Posterior vena cava (tissue), 2 donors: ENCODE data around the gene KCNMA1. TPM values are rescaled to one million over a fixed set of nuclear protein-coding genes. Genes with fewer than 3 reads are reported as not detected.
"Not testable (repeated sequence)": the region's sequence is repeated elsewhere in the genome, so short reads cannot be mapped to it uniquely, and the experiment has no call there.

Experiments used
- DNase-seq: peaks from one replicate; pipeline ENCODE4 v3.0.0-alpha.2; 2020; ENCODE audit warnings: low spot score
- intact Hi-C, 2 donors: fragments of 100-400 bp; cut with DNase I; formaldehyde crosslinking; loops; one replicate each; pipeline versions ENCODE4 v1.14.1 to v1.14.2; 2022 to 2023
- total RNA-seq, 2 donors: library from RNA; stranded (reverse); fragmentation: NEBNext Ultra II Directional; extraction: Animal tissue kit (Norgen Biotek cat#: 25700); gene quantifications; one replicate each; pipeline ENCODE4 v1.2.1, GENCODE V29; 2021
- donor health status: DM: yes; HTN: yes; CAD: no.
- donor health status: DM: yes; HTN: yes; CAD: no.

The KCNMA1 gene
- total RNA-seq, 2 donors from 2014 or later, result 99.7 to 117 TPM

DNA sequence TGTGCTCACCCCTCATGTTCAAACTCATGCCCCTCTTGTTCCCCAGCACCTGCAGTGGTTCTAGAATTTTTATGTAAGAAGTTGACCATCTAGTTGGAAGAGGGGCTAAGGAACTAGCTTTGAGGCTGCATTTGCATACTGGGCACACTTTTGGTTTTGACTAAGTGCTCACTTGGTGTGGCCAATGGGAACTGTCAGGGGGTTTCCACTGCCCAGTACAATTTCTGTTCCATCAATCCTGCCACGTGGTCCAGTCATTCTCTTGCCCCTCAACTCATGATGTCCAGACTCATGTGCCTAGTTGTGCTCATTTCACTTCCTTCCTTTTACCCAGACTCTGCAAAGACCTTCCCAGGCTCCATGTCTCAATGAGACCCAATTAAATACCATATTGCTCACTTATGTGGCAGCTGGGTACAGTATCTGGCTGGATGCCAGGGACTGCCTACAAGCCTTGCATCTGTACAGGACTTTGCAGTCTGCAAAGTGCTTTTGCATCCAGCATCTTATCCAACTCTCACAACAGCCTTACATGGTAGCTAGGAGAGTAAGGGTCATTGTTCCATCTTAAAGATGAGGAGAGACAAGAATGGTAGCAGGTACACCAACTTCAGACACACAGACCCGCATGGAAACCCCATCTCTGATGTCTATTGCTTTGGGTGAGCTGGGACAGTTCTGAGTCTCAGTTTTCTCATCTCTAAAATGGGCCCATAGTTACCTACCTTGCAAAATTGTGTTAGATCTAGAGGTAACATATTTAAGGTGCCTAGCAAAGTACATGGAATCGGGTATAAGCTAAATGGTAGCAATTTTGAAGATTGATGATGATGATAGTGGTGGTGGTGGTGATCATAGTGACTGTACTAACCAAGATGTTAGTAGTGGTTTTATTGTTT, 30.1 kb upstream of the KCNMA1 start:
- DNase-seq, result no peak
- intact Hi-C loops, result no loop called here

DNA sequence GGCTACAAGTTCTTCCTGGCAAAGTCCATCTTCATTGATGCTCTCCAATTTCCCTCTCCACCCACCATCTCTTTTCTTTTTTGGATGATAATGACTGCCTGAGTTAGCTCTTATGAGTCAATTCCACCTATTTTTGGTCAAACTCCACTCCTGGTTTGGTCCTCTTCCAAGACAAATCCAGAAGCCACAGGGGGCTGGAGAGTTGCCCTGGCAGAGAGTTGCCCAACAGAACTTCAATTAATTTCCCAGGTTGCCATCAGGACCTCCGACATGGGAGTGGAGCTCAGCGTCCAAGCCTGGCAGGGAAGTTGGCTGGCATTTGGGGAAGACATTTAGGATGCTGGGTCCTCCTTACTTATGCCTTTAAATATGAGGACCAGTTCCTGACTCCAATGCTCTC, 29.2 kb upstream of the KCNMA1 start:
- no peak for DNase-seq
- intact Hi-C loops, result no loop called here

DNA sequence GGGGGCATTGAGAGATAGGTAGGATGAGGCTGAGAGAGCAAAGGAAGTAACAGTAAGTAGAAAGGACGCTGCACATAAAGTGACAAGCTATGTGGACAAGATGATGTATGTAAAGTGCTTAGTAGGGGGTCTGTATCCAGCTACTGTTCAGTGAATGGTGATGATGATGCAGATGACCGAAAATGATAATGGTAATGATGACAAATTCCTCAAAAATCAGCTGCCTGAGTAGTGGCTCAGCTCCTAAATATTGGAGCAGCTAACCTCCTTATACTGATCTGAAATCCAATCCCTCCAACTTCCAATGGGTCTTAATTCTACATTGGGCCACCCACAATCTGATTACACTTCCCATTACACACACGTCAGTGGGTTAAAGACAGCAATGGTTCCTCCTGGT, 27.1 kb upstream of the KCNMA1 start:
- intact Hi-C loops, result no loop called here
- no peak for DNase-seq

DNA sequence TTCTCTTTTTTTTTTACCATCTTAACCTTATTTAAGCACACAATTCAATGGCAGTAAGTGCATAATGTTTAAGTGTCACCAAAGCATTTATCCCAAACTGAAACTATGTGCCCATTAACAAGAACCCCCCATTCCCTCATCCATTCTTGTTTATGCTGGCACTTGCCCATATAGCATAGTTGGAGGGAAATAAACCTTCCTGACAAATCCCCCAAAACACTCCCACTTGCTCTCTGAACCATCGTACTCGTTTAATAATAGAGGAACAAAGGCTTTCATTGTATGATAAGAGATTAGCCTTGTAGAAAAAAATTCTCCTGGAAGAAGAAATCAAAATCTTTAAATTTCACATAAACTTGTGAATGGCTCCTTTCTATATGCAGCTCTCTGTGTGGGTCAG, 26.4 kb upstream of the KCNMA1 start:
- DNase-seq, result no peak
- intact Hi-C loops, result no loop called here

DNA sequence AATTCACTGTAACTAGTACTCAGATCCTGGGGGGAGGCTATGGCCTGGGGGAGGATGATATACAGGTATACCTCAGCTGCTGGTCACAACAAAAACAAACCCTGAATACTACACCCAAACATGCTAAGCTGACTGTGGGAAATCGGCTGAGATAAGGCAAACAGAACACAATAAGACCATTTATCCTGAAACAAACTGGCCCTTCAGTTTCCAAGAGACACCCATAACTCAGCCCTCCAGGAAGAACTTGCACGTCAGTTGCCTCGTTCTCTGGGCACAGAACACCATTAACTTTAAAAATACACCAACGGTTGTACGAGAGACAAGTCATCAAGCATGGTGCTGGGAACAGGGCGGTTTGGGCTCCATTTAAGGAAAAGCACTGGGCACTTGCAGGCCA, 24.1 kb upstream of the KCNMA1 start:
- no peak for DNase-seq
- intact Hi-C loops, result no loop called here

DNA sequence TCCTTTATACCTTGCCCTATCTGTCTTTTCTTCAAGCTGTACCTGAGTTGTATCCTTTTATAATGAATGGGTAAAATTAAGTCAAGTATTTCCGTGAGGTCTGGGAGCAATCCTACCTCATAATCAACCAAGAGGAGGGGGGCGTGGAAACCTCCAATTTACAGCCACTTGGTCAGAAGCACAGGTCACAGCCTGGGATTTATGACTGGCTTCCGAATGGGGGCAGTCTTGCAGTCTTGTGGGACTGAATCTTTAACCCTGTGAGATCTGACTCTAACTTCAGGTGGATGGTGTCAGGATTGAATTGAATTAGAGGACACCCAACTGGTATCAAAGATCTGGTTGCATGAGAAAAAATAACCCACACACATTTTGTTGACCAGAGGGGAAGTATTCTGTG, 23.5 kb upstream of the KCNMA1 start:
- DNase-seq, result no peak
- intact Hi-C loops, result no loop called here

DNA sequence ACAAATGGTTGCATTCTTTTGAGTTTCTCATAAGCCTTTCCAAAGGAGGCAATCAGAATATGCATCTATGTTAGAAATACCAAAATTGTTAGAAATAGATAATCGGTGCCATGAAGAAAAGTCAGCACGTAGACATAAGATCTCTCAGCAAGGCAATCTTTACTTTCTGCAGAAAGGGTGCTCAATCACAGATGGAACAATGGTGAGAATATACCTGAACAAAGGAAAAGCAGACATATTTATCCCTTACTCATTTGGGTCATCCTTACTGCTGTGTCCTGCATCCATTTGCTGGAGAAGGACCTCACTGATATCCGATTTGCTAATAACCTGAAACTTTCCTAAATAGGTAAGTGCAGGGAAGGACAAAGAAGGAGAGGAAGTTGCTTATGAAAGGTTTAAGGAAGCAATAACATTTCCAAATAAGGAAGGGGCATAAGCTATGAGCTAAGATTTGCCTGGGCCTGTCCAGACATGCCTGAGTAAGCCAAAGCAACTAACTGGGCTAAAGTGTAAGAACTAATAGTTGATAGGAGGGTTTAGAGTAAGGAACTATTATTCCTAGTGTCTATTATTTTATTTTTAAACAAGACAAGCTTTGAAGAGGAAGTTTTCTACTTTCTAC, 21.6 kb upstream of the KCNMA1 start:
- DNase-seq, intact Hi-C loops: not testable (repeated sequence)

DNA sequence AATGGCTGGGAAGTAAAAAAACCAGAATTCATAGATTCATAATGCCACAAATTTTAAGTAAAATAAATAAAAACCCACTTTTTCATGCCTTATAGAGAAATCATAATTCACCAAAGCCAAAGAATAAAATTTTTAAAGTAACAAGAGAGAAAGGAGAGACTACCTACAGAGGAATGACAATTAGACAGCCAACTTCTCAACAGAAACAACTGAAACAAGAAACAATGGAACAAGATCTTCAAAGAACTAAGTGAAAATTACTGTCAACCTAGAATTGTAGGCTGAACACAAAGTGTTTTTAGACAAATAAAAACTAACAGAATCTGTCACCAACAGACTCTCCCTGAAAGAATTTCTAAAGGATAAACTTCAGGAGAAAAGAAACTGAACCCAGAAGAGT, 15.6 kb upstream of the KCNMA1 start:
- DNase-seq, result no peak
- intact Hi-C loops, result no loop called here

DNA sequence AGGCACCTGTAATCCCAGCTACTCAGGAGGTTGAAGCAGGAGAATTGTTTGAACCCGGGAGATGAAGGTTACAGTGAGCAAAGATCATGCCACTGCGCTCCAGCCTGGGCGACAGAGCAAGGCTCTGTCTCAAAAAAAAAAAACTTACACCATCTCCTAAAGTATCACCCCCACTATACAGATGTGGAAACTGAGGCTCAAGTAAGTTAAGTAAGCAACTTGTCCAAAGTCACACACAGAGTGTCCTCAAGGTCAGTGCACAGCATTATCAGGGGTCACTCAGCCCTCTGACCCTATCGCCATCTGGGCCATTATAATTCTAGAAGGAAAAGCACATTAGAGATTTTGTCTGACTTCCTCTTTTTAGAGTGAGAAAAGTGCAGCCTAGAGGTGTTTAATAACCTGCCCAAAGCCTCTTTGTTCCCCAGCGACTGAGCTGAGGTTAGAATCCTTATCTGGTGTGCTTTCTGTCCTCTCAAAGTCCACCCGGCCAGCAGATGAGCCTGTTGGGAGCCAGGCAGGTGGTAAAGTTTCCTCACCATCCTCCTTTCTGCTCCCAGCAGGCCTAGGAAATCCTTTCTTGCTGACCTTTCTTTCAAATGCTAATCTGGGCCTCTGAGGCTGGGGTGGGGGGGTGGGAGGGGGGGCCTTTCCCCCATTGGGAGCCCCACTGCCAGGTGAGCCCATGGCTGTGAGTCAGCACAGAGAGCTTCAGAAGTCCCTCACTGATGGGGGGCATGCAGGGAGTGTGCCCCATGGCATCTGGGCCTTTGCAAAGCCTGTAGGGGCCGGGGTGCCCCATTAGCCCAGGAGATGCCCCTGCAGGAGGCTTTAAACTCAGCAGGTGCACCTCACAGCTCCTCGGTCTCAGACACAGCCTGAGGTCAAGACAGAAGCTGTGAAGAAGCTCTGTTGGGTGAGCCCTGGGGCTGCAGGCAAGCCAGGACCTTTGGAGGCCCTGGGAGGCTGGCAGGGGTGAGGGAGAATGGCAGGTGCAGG, 12.0 kb upstream of the KCNMA1 start:
- intact Hi-C loops, result loop anchor here in 1 of 2 donors (2.0 kb wide), 1 partner anchor 55 kb away; no protein-coding TSS in a partner anchor
- no peak for DNase-seq

DNA sequence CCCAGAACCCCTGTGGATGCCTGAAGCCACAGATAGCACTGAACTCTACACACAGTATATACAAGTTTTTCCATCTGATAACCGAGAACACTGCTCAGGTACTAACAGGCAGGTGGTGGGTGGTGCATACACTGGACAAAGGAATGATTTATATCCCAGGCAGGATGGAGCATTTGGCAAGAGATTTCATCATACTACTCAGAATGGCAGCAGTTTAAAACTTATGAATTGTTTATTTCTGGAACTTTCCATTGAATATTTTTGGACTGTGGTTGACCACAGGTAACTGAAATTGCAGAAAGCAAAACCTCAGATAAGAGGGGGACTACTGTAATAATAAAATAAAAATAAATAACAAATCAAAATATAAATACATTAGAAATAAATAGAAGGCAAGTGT, 10.9 kb upstream of the KCNMA1 start:
- no peak for DNase-seq
- intact Hi-C loops, result no loop called here

DNA sequence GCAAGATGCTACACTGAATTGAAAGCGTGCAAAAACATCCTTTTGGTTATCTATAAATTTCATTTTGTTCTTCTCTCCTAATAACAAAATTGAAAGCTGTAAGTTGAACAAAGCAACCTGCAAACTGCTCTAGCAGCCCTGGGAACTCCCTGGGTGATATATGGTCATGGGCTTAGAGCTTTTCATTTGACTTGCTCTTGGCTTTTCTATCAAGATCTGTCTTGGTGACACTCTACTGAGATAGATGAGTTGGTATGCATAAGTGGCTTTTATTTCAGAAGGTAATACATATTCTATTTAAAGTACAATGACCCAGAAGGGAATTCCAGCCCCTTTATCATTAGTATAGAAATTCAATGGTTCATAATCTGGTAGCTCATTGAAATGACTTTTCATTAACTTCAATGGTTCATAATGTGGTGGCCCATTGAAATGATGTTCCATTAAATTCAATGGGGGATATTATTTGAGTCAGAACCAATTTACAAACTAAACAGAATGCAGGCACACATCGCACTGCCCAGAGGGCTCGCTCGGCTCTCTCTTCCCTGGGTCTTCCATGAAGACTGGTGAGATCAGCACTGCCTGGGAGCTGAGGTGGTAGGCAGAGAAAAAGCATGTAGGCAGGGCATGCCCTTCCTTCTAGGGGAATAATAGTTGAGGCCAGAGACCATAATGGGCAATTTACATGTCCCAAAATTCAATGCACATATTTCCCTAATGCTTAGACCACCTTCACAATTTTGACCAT, 10.1 kb upstream of the KCNMA1 start:
- DNase-seq, result no peak
- intact Hi-C loops, result no loop called here

DNA sequence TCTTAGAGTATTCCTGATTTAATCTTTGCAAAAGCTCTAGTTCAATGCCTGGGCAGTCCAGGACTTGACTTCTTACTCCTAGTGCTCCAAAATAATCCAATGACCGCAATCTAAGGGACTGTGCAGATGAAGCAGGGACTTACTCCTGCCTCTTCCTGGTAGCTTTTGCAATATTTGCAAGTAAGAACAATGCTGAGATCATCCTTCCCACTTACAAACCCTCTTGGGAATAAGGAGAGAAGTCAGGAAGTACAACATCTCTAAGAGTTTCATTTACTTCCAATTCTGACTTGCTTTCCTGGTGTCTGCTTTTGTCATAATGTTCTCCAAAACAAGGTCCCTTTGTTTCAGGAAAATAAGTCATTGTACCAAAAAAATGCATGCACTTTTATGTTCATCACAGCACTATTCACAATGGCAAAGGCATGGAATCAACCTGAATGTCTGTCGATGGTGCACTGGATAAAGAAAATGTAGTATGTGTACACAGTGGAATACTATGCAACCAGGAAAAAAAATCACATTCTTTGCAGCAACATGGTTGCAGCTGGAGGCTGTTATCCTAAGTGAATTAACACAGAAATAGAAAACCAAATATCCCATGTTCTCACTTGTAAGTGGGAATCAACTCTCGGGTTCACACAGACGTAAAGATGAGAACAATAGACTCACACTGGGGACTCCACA, 7.1 kb upstream of the KCNMA1 start:
- intact Hi-C loops, result loop anchor here in 1 of 2 donors (5.0 kb wide), 2 partner anchors 232 to 467 kb away; no protein-coding TSS in a partner anchor
- no peak for DNase-seq

DNA sequence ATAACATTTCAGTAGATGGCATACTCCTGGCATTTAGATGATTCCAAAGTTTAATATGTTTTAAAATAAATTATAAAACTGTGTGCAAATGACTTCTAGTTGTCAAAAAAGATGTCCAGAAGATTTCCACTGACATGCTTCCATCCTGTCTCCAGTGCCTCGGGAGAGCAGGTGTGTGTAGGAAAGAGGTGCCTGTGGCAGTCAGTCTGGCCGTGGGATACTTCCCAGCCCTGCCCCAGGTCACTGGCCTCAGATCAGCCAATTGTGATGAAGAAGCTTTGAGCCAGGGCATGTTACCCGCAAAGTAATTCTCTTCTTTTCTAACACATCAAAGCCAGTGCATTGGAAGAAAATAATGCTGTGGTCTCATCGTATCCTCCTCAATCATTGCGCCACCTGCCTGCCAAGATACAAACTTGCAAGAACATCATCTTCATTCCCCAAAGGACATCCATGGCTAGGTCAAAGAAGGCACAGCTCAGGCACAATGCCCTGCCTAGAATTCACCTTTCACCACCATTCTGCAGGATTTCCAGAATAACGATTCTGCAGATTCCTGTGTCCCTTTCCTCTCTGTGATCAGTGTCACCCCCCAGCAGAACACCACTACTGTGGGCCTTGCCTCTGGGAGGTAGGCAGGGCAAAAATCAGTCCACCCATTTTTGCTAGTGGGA, 6.3 kb upstream of the KCNMA1 start:
- intact Hi-C loops, result loop anchor here in 1 of 2 donors (5.0 kb wide), 2 partner anchors 232 to 467 kb away; no protein-coding TSS in a partner anchor
- DNase-seq, result no peak

DNA sequence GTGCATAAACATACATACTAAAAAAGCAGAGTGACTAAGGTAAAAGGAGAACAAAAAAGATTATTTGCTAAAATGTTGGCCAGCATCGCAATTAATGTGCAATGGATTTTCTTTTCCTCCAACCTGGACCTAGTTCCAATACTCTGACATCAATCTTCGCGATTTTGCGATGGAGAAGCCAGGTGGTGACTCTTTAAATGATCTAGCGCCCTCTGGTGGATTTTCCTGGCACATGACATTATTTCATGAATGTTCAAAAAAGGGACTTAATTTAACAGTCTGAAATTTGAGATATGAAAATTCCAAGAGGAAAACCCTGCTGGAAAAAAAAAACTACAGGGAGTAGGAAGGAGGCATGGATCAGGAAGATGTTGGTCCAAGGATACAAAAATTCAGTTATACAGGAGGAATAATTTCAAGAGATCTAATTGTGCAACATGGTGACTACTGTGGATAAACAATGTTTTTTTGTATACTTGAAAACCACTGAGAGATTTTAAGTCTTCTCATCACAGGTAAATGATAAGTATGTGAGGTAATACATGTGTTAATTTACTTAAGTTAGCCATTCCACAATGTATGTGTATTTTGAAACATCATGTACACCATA, 4.3 kb upstream of the KCNMA1 start:
- no peak for DNase-seq
- intact Hi-C loops, result loop anchor here (2.0 to 5.0 kb wide), 4 partner anchors 230 to 477 kb away; no protein-coding TSS in a partner anchor

DNA sequence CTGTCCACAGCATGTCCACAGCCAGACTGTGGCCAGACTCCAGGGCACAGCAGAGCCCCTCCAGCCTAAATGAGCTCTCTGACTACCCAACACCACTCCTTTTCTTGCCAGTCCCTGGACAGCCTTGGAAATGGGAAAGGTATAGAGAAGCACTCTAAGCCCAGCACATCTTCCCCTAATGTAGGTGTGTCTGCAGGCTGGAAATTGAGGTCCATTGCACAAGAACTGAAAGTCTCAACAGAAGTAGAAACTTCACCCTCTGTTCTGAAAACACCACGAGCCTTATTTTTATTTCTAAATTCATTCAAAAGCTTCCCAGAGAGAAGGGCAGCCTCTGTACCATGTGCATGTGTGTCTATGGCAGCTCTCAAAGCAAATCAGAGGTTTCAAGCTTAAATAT, 3.7 kb upstream of the KCNMA1 start:
- intact Hi-C loops, result loop anchor here (2.0 to 5.0 kb wide), 4 partner anchors 229 to 477 kb away; no protein-coding TSS in a partner anchor
- no peak for DNase-seq

DNA sequence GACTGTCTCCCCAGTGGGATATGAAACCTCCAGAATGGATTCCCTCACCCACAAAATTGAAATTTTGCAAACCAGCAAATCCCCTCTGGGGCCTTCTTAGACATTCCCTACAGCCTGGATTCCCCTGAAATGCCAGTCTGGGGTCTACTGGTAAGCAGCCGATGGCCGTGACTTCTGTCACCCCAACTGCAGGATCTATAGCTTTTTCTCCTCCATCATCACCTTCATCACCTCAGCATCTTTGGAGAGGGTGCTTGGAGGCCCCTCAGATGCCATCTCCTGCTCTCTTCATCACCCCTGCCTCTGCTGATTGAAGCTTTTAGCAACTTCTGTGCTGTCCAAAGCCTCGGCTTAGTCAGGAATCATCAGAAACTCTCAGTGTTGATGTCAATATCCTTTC, 2.6 kb upstream of the KCNMA1 start:
- DNase-seq, result no peak
- intact Hi-C loops, result loop anchor here (2.0 to 5.0 kb wide), 4 partner anchors 228 to 475 kb away; no protein-coding TSS in a partner anchor

DNA sequence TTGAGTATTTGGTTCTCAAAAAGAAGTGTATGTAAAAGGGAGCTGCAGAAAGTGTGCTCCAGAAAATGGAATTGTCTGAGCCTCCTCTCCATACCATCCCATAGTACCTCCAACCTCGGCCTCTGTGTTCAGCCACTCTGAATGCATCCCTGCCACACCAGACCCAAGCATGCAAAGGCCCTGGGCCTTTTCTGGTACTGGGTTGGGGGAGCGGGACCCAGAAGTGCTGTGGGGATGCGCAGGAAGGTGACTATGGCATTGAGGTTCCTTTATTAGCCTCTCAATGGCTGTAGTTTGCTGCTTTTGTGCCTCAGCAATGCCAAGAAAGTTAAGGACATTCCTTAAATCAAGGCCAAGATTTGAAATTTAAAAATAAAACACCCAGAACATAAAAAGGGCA, 2.1 kb upstream of the KCNMA1 start:
- DNase-seq, result no peak
- intact Hi-C loops, result loop anchor here (2.0 to 10.0 kb wide), 7 partner anchors 142 to 475 kb away; no protein-coding TSS in a partner anchor
